ENCODE measurements around the gene DMKN. TPM values are rescaled to one million over a fixed set of nuclear protein-coding genes. Genes with fewer than 3 reads are reported as not detected.
A peak's percentile ranks its signal among the peaks of the same experiment; 100 is the strongest.

DMKN gene
- total and polyA plus RNA-seq, 2 of the 8 experiments (the other 6 are each of a cell fraction or from before 2014, with no cell fraction given) = 290 to 330 TPM

DNA sequence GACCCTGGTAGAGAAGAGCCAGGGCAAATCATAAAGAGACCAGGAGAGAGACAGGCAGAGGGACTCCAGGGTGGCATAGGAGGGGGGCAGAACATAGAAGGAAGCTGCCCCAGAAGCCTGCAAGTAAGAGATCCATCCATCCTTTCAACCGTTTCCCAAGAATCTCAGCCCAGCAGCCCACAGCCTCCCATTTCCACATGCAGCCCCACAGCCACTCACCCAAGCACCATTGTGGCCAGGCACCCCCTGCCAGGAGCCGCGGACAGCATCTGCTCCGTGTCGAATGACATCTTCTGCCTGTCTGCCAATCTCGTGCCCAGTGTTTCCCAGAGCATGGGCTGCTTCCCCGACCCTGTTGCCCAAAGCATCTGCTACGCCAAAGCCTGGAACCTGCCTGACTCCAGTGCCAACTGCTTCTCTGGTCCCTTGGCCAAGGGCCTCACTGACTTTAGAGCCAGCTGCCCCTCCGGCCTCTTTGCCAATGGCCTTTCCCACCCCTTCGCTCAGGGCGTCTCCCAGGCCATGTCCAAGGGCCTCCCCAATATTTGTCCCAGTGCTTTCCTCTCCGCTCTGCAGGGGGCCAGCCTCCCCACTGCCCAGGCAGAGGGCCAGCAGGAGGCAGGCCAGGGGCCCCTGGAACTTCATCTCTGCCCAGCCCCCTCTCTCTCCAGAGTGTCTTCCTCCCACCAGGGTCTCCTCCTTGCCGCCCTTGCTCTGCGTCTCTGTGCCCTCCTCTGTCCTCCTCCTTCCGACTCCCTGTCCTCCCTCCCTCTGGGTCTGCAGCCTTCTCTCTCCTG is 420 bp downstream of the DMKN start:
- Histone ChIP-seq H4K20me1 (replicated peaks in 1 of 2; ENCODE audit: control insufficient read depth in 1 of 2, insufficient read depth in 2 of 2, low read length in 2 of 2) (peaks cover 0 to under 1% of the 10 kb centered on the region in 2 experiments), H4K5ac (ENCODE audit: insufficient read length, low read depth, low read length) (no peak overlapping the region), H3K36me3 (ENCODE audit: control insufficient read depth in 2 of 4, insufficient read depth in 4 of 4, low read length in 3 of 4) (peaks cover 0 to 4% (median 0%) of the 10 kb centered on the region in 4 experiments; a peak in 1 of 8 replicates), H3K27me3 (replicated peaks in 1 of 4; ENCODE audit: control insufficient read depth in 3 of 4, extremely low read depth in 1 of 4, insufficient read depth in 3 of 4, low read length in 3 of 4) (peaks cover 0 to 11% (median 6%) of the 10 kb centered on the region in 4 experiments; a peak in 3 of 7 replicates), H4K91ac (replicated peaks; ENCODE audit: insufficient read length, low read length) (no peak overlapping the region), H2BK15ac (ENCODE audit: low read length) (no peak overlapping the region), H3K23ac (ENCODE audit: insufficient read length) (no peak overlapping the region), H3K23me2 (ENCODE audit: low read depth, low read length) (peaks cover 14% of the 10 kb centered on the region), H2AFZ (ENCODE audit: low read length) (no peak overlapping the region), H3K18ac (ENCODE audit: extremely low read depth, low read length) (no peak overlapping the region), H2BK12ac (ENCODE audit: low read depth, low read length) (peak overlapping the region; percentile 69; the same call in 1 of the 2 replicates), H3K4ac (replicated peaks; ENCODE audit: insufficient read length, low read depth, low read length) (no peak overlapping the region), H3K9ac (replicated peaks in 1 of 4; ENCODE audit: extremely low read depth in 1 of 4, low read depth in 3 of 4, low read length in 3 of 4) (no peak overlapping the region), H2BK20ac (ENCODE audit: low read length) (0 out of 2 replicates have a peak overlapping the region, but pooled peaks have one; percentile 18), H3K79me2 (ENCODE audit: control insufficient read depth in 1 of 2, insufficient read depth in 2 of 2, low read length in 2 of 2) (peaks cover 0 to 17% of the 10 kb centered on the region in 2 experiments; a peak in 2 of 4 replicates), H3K79me1 (ENCODE audit: low read depth, low read length) (no peaks in the 10 kb centered on the region; the same call in 1 of the 2 replicates), H3K4me1 (replicated peaks in 1 of 4; ENCODE audit: control insufficient read depth in 3 of 4, insufficient read depth in 4 of 4, low read length in 3 of 4) (peaks cover 0 to 24% (median 20%) of the 10 kb centered on the region in 4 experiments; a peak in 6 of 7 replicates), H3K27ac (ENCODE audit: low read depth, low read length) (no peak overlapping the region), H4K8ac (ENCODE audit: extremely low read depth, insufficient read depth, low read length) (peak overlapping the region; percentile 70; the same call in 1 of the 2 replicates), H3K56ac (replicated peaks; ENCODE audit: insufficient read length, low read depth, low read length) (no peak overlapping the region), H3K4me2 (ENCODE audit: insufficient read depth in 1 of 2, low read depth in 2 of 2, low read length in 2 of 2) (peak overlapping the region; percentile 64 to 75), H2BK120ac (replicated peaks; ENCODE audit: low read depth, low read length) (no peak overlapping the region), H3K14ac (ENCODE audit: insufficient read length) (no peak overlapping the region), H3K4me3 (ENCODE audit: extremely low read depth in 1 of 4, insufficient read depth in 2 of 4, low read depth in 3 of 4, low read length in 4 of 4) (peak overlapping the region in 1 of 4 experiments; percentile 57; a peak in 1 of 8 replicates), H2BK5ac (ENCODE audit: low read depth, low read length) (no peak overlapping the region), H2AK5ac (ENCODE audit: low read depth, low read length) (no peak overlapping the region), H3K9me3 (ENCODE audit: insufficient read depth in 2 of 2, low read depth in 1 of 2, low read length in 1 of 2) (no peaks in the 10 kb centered on the region)
- CTCF ChIA-PET (ENCODE audit: partially characterized antibody) = interaction anchor here (1.2 to 2.0 kb wide), 6 partner anchors 10 to 99 kb away, joined by 5 to 9 read pairs (median 6); no protein-coding TSS in a partner anchor
- POLR2A ChIA-PET (ENCODE audit: partially characterized antibody) = interaction anchor here (0.8 to 2.1 kb wide), 5 partner anchors 9 to 75 kb away, joined by 3 to 7 read pairs (median 3); no protein-coding TSS in a partner anchor
- no peak for FAIRE-seq
- 84% methylated on average over 15 of the region's 15 CpGs; no CpG with 5 or more reads in 1 of the 2 experiments for WGBS, 2 experiments (ENCODE audit: extremely low coverage in 1 of 2, insufficient coverage in 1 of 2, insufficient read length in 1 of 2, insufficient replicate concordance in 2 of 2, low coverage in 1 of 2, low lambda C conversion rate in 2 of 2, missing lambda C conversion rate in 1 of 2)
- no peak for DNase-seq (ENCODE audit: low read depth in 1 of 2, low spot score in 2 of 2)
- no peak for TF ChIP-seq GTF2F1 (IDR thresholded peaks at IDR 0.05; ENCODE audit: borderline replicate concordance, low read depth, low read length)
- TF ChIP-seq TEAD4 (IDR thresholded peaks at IDR 0.05; ENCODE audit: low read depth, low read length) = no peak
- TF ChIP-seq GABPA (IDR thresholded peaks at IDR 0.05; ENCODE audit: borderline replicate concordance, insufficient read depth, low read length) = no peak
- TF ChIP-seq FOSL1 (IDR thresholded peaks at IDR 0.05; ENCODE audit: insufficient read depth, low read depth, low read length) = no peak
- TF ChIP-seq SP2 (IDR thresholded peaks at IDR 0.05; ENCODE audit: low read length) = no peak
- TF ChIP-seq RFX5 (IDR thresholded peaks at IDR 0.05; ENCODE audit: borderline replicate concordance, low read depth, low read length) = no peak
- TF ChIP-seq KDM5A (IDR thresholded peaks at IDR 0.05; ENCODE audit: low read length) = no peak
- TF ChIP-seq ASH2L (IDR thresholded peaks at IDR 0.05; ENCODE audit: low read length) = no peak

All from H1 (cell line).